GM20000 (cell line): ENCODE results near the gene SPIN1.
"Not testable (repeated sequence)": the region's sequence is repeated elsewhere in the genome, so short reads cannot be mapped to it uniquely, and the experiment has no call there.

ENCODE experiments used
- DNase-seq: peaks from one replicate; pipeline ENCODE4 v3.0.0; 2012; ENCODE audit warnings: low spot score
- CTCF ChIP-seq: IDR thresholded peaks from 2 replicates; pipeline ENCODE4 v1.5.1; 2012; ENCODE audit warnings: mild to moderate bottlenecking, control low read depth; ENCODE audit errors: extremely low read depth, missing control alignments

Gene SPIN1

DNA sequence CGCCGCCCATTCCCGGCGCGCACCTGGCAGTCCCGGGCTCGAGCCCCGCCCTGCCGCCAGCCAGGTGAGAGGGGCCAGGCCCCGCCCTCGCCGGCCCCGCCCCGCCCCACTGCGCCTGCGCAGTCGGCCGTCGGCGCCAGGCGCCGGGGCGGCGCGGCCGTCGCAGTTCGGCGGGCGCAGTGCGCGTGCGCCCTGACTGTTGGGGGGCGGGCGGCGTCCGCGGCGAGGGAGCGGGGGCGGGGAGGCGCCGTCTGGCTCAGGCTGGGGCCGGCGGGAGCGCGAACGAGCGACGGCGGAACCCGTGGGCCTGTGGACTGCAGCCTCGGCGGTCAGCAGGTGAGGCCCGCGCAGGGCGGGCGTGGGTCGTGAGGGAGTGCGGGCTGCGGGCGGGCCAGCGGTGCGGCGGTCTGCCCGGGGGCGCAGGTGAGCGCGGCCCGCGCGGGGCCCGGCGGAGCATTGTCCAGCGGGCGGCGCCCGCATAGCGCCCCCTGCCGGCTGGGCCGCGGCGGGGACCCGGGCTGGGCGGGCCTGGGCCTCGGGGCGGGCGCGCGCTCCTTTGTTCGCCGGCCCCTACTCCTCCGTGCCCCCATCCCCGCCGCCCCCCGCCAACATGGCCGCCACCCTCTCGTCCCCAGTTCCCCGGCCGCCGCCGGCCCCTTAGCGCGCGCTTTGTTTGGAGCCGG is at the start of gene SPIN1:
TSS of gene SPIN1 (plus strand) at position 242 of the 683 bp plus-strand sequence. CDS start 38,096 bp downstream, outside the sequence.
- peak; percentile 70 for TF ChIP-seq CTCF
- DNase-seq, result peak; percentile 99

- TF ChIP-seq CTCF, result no peak
- DNase-seq, result no peak
Observed at GRCh38 chr9:88339317-88339716, 48.9 kb upstream of the SPIN1 start.

- no peak for DNase-seq
- no peak for TF ChIP-seq CTCF
Observed at GRCh38 chr9:88342246-88342645, 46.0 kb upstream of the SPIN1 start.

GRCh38 chr9:88344013-88344412 is 44.2 kb upstream of the SPIN1 start:
- no peak for TF ChIP-seq CTCF
- DNase-seq, result no peak

- DNase-seq, result not testable (repeated sequence)
Observed at GRCh38 chr9:88350354-88350753, 37.9 kb upstream of the SPIN1 start.

- no peak for DNase-seq
- TF ChIP-seq CTCF, result no peak
Observed at GRCh38 chr9:88355166-88355565, 33.1 kb upstream of the SPIN1 start.

DNA sequence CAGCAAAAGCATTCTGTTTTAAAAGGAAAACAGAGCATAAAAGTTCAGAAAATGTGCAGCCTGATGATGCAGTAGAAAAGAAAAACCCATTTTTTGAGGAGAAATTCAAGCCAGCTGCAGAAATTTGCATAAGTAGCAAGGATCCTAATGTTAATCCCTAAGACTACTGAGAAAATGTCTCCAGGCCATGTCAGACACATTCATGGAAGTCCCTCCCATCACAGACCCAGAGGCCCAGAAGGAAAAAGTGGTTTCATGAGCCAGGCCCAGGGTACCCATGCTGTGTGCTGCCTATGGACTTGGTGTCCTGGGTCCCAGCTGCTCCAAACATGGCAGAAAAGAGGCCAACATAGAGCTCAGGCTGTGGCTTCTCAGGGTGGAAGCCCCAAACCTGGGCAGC is 31.0 kb upstream of the SPIN1 start:
- DNase-seq, result not testable (repeated sequence)

GRCh38 chr9:88358723-88359122 is 29.5 kb upstream of the SPIN1 start:
- TF ChIP-seq CTCF, result no peak
- no peak for DNase-seq
